Hair follicle dermal papilla cell (primary cell): ENCODE data around the gene CFAP74. TPM values are rescaled to one million over a fixed set of nuclear protein-coding genes. Genes with fewer than 3 reads are reported as not detected.

Experiments used
- total RNA-seq: library from RNA; depleted of rRNA; stranded (reverse); fragments of >200 nt; gene quantifications from 2 replicates; pipeline ENCODE4 v1.2.3, GENCODE V29; 2012

Gene CFAP74, protein sequence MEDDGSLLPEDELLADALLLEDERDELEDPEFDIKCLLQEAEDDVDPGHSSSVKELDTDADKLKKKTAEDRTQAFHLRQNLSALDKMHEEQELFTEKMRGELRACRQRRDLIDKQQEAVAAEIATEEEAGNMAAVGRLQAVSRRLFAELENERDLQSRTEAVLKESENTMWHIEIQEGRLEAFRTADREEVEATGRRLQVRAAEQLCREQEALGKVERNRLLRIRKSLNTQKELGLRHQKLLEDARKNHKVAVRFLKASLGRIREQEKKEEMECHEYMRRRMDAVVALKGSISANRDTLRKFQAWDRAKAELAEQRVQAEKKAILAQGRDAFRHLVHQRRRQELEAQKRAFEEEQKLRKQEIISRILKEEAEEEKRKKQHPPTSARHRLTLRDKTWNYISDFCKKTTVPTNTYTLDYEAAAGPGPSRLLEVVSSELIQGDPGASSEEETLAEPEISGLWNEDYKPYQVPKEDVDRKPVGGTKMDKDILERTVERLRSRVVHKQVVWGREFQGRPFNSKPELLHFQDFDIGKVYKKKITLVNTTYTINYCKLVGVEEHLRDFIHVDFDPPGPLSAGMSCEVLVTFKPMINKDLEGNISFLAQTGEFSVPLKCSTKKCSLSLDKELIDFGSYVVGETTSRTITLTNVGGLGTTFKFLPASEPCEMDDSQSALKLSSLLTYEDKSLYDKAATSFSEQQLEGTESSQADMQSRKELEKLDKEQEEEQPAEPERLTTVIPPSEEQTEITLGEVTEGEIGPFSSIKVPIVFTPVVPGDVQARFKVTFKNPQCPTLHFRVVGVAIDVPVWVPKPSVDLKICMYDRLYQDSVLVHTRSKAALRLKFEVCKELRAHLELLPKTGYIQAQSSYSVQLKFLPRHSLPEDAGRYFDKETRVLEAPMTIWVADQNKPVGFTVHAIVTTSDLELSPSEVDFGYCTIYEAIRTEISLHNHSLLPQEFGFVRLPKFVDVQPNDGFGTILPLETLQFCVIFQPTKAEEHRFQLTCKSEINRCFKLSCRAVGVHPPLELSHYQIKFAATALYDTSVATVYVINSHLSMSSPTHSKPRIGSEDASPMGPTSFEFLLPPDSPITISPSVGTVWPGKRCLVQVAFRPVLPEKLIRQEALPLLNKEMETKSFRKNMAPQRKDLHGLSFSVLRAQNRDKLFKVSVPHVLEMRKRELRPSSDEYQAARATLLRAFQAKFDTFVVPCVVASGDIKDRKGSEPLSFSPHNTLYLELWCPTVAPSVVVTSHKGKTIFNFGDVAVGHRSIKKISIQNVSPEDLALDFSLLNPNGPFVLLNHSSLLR (N-terminal part only)
- total RNA-seq: not detected in 2 replicates

DNA sequence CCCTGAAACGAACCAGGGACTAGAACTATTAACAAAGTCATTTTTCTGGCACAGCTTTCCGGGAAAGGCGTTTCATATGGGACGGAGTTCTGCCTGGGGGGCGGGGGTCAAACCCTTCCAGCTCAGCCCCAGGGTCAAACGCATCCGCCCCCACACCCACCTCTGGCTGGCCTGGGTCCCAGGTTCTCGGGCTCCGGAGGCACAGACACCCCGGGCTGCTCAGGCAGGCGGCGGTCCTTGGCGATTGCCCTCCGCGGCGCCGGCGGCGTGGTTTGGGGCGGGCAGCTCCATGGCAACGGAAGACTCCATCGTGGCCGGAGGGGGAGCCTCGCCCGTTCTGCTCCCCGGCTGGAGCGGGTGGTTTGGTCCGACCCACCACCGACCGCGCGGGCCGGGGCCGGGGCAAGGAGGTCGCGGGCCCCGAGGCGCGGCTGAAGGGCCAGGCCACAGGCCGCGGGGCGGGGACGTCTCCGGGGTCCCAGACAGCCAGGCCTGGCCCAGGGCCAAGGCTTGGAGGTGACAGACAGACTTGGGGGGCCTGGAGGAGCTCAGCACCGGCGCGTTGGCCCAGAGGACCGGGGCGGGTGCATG, at the start of gene CFAP74:
Gene CFAP74, minus strand, starts transcription at position 246 of the 591 bp plus-strand sequence. CDS start 12,830 bp downstream, outside the sequence.

DNA sequence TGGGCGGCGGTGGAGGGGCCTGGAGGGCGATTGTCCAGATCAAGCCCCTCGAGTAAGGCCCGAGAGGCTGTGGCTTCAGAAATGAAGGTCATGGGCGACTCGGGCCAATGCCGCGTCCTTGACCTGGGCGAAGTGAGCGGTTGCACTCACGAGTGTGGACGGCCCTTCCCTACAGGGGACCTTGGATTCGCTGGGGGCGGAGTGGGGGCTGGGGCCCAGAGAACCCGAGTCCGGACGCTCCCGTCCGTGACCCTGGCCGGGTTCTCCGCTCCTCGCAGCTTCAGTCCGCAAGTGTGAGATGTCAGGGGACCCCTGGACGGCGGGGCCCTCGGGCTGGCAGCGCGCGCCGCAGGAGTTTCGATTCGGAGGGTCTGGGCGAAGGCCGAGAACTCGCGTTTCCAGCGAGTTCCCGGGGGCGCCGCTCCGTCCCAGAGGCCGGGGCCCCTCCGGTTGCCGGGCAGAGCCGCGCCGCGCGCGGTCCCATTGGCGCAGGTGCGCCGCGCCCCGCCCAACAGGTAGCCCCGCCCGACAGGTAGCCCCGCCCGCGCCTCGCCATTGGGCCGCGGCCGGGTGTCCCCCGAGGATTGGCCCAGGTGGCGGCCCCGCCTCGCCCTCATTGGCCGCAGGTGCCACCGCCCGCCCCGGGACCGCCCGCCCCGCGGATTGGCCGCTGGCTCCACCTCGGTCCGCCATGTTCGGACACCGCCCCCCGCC, 46.3 kb upstream of the CFAP74 start, which contains the start of gene PRKCZ:
Gene PRKCZ, plus strand, starts transcription at position 694 of the 714 bp plus-strand sequence. CDS start 220 bp downstream, outside the sequence.

DNA sequence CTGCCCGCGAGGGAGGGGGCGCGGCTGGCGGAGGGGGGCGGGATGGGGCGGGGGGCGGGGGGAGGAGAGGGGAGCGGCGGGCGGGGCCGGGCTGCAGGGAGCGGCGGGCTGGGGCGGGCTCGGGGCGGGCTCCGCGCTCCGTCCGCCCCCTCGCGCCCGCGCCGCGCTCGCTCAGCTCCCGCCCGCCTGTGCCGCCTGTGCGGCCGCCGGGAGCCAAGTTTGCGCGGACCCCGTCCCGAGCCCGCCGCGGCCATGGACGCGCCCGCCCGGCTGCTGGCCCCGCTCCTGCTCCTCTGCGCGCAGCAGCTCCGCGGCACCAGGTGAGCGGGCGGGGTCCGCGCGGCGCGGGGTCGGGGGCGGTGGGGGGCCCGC, 15.6 kb upstream of the CFAP74 start, which contains the start of gene GABRD:
Gene GABRD, plus strand, starts transcription at position 174 of the 372 bp plus-strand sequence. Its CDS starts 79 bp downstream, at position 253.

DNA sequence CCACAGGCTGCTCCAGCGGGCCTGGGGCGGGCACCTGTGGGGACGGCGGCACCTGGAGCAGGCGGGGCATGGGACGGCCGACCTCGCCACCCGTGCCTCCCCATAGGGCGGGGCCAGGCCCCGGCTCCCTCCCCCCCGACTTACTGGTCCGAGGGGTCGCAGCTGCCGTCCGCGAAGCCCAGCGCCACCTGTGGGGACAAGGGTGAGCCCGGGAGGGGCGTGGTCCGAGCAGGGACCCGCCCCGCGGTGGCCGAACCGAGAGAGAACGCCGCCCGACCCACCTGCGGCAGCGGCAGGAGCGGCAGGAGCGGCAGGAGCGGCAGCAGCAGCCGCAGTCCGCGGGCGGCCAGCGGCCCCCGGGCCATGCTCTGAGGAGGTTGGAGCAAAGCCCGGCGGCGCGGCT, 84.7 kb downstream of the CFAP74 start, which contains the start of gene TMEM52:
Gene TMEM52, minus strand, starts transcription at position 379 of the 403 bp plus-strand sequence. Its CDS starts 14 bp downstream, at position 365.

DNA sequence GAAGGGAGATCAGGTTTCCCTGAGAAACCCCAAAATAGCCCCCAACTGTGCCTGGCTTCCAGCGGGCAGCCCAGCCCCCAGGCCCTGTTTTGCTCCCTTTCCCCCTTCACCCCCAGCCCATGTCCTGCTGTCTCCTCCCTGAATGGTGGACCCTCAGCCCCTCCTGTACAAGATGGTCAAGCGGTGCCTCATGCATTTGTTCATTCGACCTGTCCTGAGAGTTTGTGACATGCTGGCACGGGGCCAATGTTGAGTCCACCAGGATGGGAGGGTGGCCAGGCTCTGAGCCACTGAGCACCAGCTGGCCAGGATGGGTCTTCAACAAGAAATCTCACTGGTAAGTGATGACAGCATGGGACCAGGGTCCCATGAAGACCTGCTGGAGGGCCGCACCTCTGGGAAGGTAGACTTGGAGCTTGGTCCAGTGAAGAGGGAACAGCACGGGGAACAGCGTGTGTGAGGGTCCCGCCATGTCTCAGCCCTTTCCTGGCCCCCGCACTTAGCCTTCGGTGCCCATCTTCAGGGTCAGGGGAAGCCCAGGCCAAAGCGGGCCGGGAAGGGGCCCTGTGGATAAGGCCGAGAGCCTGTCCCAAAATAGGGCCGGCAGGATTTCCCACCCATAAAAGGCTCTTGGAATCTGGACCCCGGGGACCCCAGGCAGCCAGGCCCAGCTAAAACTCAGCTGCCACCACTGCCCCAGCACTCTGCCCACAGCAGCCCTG, 88.5 kb downstream of the CFAP74 start, which contains the start of gene CALML6:
Gene CALML6, plus strand, starts transcription at position 290 of the 722 bp plus-strand sequence. Its CDS starts 21 bp downstream, at position 311.

DNA sequence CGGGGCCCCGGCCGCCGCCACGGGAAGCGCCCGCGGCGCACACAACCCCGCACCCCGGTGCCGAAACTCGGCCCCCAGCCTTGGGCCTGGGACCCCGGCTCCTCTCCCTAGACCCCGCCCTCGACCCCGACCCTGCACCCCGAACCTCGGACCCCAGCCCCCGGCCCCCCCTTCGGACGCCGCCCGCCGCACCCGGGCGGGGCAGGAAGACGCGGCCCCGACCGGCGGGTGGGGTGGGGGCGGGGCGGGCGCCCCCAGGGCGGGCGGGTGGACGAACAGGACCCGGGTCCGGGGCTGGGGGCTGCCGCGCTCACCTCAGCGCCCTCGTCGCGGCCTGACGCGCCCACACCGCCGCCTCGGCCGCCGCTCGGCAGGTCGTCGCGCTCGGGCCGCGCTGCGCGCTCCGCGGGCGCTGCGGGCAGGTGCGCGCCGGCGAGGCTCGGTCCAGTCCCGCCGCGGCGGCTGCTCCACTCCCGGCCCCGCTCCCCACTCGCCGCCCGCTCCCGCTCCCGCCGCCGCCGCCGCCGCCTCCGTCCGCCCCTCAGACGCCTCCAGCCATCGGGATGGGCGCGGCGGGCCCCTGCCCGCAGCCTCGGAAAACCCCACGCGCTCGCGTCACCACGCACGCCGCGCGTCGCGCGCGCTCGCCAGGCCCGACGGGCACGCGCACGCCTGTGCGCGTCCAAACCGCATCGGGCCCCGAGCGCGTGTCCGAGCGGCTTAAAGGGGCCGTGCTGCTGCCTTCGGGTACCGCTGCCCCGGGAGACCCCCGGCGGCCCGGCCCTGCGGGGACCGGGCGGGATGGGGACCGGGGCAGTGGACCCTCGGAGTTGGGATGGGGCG, 112.9 kb downstream of the CFAP74 start, which contains the start of gene GNB1:
Gene GNB1, minus strand, starts transcription at position 582 of the 843 bp plus-strand sequence. CDS start 65,634 bp downstream, outside the sequence.

Other genes with a start within 250 kb of the CFAP74 start
- 77.8 and 86.5 TPM in 2 replicates for gene NADK, start 225.3 kb downstream of the CFAP74 start, total RNA-seq
- 105 and 107 TPM in 2 replicates for gene GNB1, start 112.7 kb downstream of the CFAP74 start, total RNA-seq
- gene CALML6, start 88.5 kb downstream of the CFAP74 start, total RNA-seq: 0.16 and 1.2 TPM in 2 replicates
- gene TMEM52, start 84.5 kb downstream of the CFAP74 start, total RNA-seq: 0.61 and 0.65 TPM in 2 replicates
- gene GABRD, start 15.6 kb upstream of the CFAP74 start, total RNA-seq: not detected in 2 replicates
- 0.97 and 1.1 TPM in 2 replicates for gene PRKCZ, start 46.6 kb upstream of the CFAP74 start, total RNA-seq
- 24.4 and 24.7 TPM in 2 replicates for gene FAAP20, start 191.0 kb upstream of the CFAP74 start, total RNA-seq
- gene SKI, start 224.5 kb upstream of the CFAP74 start, total RNA-seq: 34.9 and 41.7 TPM in 2 replicates